GM18870 (cell line): Measurements from ENCODE around the gene LPCAT1.
"Not testable (repeated sequence)": the region's sequence is repeated elsewhere in the genome, so short reads cannot be mapped to it uniquely, and the experiment has no call there.

Experiments used
- ATAC-seq: cut with Tn5 transposase; IDR thresholded peaks from one replicate; pipeline ENCODE4 v1.9.1; 2021; ENCODE audit warnings: moderate library complexity; ENCODE audit not compliant: unreplicated experiment

The LPCAT1 gene

DNA sequence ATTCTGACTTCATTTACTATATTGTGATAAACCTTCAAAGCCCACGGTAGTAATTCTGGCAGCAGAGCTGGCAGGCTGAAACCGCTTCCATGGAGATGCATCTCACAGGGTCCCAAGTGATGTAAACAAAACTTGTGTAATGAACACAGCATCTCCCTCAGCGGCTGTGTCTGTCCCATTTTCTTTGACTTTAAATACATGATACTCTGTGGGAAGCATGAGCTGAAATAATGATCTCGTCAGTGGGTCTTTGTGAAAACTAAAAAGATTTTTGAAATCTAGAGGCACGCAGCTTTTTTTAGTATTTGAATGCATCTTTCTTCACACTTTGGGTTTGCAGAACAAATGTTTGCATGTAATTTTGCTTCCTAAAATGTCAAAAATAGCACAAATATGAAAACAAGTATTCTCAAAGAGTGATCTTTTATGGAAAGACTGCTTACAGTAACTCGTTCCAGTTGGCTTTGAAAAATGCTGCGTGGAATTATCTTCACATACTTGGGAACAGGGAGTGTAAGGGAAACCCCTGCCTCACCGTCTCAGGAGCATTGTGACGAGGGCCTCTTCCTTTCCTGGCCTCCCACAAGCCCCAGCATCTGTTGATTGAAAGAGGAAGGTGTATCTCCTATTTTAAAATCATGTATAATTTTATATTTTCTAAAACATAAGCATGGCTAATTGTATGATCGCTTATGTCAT is 18.1 kb upstream of the LPCAT1 start:
- ATAC-seq: no peak

DNA sequence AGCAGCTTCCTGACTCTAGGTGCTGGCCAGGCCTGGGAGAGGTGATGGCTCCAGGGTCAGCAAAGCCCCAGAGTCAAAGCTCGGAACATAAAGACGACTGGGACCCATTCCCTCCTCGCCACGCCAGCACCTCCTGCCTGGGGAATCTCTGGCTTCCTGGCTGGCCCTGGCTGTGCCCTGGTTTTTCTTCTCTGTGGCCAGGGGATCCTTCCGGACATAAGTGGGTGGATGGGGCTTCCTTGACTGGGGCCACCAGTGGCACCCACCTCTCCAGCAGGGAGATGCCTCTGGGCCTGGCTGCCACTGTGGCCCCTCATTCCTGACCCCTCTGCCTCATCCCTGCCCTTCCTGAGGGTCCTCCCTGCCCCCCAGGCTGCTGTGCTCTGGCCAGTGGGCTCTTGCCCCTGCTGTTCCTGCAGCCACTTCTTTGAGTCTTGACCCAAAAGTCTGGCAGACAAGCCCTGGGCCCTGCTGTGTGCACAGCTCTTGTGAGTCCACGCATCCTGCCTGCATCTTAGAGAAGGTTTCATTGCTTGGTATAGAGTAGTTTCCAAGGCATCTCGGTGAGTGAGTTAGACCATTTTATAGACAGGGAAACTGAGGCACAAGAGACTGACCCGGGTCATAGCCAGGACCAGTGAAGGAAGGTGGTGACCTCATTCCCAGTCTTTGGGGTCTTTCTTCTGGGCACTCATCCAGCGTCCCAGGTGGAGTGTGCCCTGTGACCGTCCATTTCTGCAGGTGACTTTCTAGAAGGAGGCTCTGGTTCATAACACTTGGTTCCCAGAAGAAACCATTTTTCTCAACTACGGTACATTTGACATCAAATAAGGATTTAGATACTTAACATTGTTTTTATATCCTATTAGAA is 17.3 kb upstream of the LPCAT1 start:
- no peak for ATAC-seq

DNA sequence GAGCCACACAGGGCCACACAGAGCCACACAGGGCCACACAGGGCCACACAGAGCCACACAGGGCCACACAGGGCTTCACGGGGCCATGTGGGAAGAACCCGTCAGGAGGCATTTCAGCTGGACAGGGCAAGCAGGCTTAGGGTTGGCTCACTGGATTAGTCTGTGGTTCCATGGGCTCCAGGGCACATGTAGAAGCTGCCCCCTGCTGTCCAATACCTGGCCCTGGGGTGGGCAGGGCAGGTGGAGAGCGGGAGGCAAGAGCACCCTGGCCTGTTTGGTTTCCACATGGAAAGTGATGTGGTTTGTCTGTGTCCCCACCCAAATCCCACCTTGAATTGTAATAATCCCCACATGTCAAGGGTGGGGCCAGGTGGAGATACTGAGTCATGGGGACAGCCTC is 16.4 kb upstream of the LPCAT1 start:
- ATAC-seq: no peak

DNA sequence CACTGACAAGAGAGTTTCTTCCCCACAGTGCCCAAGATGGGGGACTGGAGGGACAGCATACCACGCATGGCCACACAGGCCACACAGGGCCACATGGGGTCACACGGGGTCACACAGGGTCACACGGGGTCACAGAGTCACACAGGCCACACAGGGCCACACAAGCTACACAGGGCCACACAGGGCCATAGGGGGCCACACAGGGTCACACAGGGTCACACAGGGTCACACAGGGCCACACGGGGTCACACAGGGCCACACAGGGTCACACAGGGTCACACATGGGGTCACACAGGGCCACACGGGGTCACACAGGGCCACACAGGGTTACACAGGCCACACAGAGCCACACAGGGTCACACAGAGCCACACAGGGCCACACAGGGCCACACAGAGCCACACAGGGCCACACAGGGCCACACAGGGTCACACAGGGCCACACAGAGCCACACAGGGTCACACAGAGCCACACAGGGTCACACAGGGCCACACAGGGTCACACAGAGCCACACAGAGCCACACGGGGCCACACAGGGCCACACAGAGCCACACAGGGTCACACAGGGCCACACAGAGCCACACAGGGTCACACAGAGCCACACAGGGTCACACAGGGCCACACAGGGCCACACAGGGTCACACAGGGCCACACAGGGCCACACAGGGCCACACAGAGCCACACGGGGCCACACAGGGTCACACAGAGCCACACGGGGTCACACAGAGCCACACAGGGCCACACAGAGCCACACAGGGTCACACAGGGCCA is 15.8 kb upstream of the LPCAT1 start:
- ATAC-seq: not testable (repeated sequence)

DNA sequence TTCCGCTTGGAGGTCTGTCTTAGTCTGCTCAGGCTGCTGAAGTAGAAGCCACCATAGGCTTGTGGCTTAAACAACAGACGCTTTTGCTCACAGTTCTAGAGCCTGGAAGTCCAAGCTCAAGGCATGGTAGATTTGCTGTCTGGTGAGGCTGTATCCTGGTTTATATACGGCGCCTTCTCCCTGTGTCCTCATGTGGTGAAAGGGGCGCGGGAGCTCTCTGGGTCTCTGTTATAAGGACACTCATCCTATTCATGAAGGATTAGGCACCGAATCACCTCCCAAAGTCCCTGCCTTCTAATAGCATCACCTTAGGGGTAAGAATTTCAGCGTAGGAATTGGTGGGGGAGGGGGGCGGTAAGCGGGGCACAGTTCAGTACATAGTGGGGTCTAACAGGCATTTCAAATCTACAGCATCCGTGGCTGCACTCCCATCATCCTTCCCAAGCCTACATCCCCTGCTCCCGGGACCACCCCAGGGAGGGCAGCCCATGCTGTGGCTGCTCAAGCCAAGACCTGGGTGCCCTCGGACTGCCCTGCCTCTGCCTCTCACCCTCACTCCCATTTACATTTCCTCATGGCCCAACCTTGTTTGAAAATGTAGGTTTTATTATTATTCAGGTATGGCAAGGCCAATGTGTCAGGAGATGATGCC is 15.1 kb upstream of the LPCAT1 start:
- ATAC-seq: no peak

DNA sequence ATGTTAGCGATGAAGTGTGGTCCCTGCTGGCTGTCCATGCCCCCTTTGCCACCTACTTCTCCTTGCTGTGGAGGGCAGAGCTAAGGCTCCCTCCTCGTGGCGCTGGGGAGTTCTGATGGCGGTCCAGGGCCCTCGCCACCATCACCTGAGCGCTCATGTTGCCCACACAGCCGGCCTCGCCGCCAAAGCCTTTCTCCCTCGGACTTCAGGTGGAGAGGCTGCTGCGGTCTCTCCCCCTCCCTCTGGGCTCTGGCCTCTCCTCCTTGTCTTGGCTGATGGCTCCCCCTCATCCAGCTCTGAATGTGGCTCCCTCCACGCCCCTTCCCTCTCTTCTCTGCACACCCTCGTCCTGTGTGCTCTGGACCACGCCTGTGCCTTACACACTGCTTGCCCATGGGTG is 14.5 kb upstream of the LPCAT1 start:
- no peak for ATAC-seq

DNA sequence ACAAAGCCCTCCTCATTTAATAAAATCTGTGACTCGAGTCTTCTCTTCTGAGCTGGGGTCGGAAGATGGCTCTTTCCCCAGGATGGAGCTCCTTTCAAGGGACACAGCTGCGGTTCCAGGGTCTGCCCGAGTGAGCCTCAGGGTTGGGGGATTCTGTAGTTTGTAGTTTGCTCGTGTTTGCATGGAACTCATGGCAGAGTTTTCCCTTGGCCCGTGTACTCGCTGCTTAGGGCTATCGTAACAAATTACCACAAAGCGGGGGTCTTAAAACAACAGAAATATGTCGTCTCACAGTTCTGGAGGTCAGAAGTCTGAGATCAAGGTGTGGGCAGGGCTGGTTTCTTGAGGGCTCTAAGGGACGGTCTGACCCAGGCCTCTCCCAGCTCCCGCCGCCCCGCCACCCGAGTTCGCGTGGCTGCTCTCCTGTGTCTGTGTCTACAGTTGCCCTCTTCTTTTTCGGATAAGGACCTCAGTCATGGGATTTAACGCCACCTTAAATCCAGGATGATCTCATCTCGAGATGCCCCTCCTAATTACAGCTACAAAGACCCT is 13.9 kb upstream of the LPCAT1 start:
- no peak for ATAC-seq

DNA sequence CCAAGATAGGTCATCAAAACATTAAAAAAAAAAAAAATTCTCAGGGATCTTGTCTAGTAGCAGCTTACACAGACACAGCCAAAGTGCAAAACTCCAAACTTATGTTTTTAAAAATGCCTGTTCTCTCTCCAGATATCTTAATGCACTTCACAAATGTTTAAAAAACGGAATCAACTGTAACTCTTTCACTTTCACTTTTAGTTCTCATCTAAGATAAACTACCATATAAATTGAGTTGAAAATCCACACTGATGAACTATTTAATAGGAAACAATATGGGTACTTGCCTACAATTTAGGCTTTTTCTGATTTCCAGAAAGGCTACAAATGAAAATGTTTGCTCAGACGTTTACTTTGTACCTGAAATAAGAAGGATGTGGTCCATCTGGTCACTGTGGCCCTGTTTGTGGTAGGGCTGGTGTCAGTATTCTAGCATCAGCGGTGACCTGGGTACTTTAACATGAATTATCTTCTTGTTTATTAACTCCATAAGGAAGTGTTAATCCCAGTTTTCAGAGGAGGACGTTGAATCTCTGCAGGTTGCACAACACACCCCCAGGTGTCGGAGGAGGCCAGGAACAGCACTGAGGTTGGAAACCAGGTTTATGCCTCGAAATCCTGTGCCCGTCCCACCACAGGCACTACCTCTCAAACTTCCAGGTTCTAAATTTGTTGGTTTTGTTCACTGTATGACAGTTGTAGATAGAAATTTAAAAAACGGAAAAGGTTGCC is 13.3 kb upstream of the LPCAT1 start:
- no peak for ATAC-seq

DNA sequence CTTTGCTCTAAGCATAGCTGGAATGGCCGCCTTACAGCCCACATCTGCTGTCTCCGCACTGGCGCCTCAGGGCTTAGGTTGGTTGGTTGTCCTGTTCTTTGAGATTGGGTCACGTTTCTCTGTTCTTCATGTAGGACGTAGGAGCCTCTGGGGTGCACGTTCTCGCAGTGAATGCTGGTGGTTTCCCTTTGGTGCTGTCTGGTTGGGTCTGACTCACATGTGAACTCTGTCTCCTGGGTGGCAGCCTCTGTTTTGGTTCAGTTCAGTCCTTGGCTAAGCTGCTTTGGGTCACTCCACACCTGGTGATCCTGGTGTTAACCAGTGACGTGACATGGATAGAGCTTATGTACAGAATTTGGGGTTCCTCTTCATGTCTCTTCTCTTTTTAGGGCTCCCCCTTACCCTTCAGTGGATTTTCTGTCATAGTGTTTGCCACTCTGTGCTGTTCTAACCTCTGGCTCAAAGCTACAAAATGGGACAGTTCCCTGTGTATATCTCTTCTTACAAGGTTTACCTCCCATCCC is 12.6 kb upstream of the LPCAT1 start:
- ATAC-seq: peak; percentile 99

DNA sequence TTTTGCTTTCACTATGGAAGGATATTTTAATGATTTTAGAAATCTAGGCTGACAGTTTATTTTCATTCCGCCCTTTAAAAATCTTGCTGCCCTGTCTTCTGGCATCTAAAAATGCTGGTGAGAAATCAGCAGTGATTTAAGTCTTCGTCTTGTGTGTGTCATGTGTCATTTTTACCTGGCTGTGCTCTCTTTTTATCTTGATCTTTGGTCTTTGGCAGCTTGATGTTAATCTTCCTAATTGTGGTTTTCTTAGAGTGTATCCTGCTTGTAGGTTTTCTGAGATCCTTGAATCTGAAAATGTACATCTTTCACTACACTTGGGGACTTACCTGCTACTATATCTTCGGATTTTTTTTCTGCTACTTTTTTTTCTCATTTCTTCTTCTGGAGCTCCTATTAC is 11.9 kb upstream of the LPCAT1 start:
- ATAC-seq: no peak

DNA sequence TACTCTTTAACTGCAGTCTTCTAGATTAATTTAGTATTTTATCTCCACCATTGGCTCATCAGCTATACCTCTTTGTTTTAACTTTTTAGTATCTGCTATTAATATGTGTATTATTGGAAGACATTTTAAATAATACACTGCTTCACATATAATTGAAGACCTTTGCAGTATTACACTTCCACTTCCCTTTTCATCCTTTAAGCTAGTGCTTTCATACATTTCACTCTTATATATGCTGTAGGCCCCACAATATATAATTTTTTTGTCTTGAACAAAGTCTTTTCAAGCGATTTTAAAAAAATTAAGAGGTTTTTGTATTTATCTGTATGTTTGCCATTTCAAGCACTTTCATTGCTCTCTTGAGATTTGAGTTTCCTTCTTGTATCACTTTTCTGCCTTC is 8.6 kb upstream of the LPCAT1 start:
- no peak for ATAC-seq

DNA sequence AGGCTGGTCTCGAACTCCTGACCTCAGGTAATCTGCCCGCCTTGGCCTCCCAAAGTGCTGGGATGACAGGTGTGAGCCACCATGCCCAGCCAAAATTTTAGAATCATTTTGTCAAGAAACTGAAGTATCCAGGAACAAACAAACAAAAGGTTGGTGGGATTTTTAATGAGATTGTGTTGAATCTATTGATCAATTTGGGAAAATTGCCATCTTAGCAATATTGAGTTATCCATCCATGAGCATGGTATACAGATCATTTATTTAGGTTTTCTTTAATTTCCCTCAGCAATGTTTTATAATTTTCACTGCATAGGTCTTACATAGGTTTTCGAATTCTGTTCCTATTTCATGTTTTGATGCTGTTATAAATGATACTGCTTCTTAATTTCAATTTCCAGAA is 5.7 kb upstream of the LPCAT1 start:
- no peak for ATAC-seq

DNA sequence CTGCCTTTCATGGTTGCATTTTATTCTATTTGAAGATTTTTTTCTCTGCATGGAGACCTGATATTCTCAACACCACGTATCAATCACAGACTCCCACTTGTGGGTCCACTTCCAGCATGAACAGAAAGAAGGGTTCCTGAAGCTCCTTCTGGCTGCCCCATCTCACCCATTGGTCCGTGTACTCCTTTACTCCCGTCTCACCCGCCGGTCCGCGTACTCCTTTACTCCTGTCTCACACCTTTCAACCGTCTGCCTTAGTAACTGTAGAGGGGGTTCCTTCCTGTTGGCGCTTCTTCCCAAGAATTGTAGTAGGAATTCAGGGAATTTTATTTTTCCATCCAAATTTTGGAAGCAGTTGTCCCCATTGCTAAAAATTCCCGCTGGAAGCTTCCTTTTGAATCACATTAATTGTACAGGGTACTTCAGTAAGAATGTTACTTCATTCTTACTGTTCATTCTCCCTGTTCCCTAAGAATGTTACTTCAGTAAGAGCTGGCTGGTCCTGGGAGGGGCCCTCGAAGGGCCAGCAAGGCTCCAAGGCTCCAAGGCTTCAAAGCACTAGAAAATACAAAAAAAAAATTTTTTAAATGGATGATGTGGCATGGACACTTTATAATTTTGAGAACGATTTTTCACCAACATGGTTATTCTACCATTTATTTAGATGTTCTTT is 3.9 kb upstream of the LPCAT1 start:
- no peak for ATAC-seq

DNA sequence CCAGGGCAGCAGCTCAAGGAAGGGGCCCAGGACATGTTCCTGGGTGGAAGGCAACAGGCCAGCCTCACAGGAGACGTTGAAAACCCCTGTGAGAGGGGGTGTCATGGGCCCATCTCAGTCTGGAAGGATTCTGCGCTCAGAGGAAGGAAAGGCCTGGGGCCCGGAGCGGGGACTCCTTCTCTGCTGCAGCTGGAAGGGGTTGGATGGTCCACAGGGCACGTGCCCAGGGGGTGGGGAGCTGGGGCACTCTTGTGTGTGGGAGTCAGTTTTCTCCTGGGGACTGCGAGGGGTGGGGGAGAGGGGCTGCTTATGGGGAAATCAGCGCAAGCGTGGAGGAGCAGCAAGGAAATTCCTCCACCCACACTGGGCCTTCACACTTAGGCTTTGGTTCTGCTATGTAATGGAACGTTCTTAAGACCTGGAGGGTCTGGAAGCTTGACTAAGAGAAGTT is 2.9 kb upstream of the LPCAT1 start:
- no peak for ATAC-seq

DNA sequence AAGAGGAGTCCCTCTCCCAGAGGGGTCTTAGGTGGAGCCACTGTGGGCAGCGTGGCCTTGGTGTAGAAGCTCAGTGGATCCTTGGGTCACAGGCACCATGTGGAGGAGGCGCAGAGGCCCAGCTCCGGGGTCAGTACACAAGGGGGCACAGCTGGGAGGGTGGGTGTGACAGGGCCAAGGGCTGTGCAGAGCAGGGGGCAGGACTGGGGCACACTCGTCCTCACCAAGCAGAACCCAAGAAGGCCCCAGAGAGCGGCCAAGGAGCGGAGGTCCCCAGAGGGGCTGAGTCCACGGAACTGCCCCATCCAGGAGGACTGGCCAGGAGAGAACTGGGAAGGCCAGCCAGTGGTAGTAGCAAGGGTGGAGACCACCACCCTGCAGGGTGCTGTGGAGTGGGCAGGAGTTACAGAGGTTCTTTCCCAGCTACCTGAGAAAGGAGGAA is 2.5 kb upstream of the LPCAT1 start:
- no peak for ATAC-seq

DNA sequence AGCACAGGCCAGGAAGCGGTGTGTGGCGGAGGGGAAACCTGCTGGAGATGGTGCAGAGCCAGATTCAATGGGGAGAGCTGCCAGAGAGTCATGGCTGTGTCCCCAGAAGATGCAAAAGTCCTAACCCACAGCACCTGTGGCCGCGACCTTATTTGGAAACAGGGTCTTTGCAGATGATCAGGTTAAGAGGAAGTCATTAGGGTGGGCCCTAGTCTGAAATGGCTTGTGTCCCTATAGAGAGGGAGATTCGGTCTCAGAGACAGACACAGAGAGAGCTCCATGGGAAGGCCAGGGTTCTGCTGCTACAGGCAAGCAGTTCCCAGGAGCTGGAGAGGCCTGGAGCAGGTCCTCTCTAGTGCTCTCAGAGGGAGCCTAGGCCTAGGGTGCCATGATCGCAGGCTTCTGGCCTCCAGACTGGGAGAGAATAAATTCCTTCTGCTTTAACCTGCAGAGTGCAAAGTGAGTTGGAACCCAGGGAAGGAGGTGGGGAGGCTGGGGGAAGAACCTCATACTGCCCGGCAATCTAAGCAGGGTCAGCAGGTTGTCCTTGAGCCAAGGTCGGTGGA is 1.9 kb upstream of the LPCAT1 start:
- no peak for ATAC-seq

DNA sequence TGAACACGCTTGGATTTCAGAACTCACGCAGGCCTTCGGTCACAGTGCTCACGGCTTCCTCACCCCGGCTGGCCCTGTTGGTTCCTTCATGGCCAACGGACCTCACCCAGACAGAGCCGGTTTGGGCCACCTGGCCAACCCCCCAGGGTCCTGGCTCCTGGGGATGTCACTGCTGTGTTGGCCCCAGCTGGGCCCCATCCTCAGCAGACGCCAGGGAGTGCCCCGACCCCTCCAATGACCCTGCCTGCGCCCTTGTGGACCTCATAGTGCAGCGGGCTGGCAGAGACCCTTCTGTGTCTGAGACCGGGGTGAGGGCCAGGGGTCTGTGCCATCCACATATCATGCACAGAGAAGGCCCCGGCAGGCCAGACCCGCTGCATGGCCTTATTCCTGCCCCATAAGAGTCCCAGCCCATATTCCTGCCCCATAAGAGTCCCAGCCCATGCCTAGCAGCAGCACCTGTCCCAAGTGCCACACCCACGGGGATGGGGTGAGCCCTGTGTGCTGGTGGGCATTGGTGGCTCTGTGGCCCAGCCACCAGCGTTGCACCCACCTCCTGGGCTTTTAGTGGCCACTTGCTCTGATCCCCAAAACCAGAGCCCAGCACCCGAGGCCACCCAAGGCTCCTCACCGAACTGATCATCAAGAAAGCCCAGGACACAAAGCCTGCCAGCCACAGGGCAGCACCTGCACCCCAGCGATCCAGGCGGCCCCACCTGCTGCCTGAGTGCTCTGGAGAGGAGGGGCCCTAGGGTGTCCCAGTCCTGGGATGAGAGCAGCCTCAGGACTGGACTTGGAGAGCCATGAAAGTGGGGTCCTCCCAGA is 1.3 kb upstream of the LPCAT1 start:
- ATAC-seq: no peak

DNA sequence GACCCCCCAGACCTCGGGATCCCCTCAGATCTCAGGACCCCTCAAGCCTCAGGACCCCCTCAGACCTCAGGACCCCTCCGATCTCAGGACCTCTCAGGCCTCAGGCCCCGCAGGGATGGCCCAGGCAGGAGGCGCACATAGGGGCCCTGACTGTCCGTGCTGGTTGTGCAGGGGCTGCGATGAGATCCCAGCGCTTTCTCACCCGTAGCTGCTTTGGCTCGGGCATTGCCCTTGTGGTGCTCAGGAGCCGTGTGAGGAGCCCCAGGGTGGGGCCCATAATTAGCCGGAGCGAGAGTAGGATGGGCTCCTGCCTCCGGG is 680 bp upstream of the LPCAT1 start:
- ATAC-seq: no peak
